Gastrocnemius medialis (tissue), 4 donors: ENCODE results near the gene SPINK4. TPM values are rescaled to one million over a fixed set of nuclear protein-coding genes. Genes with fewer than 3 reads are reported as not detected.

Experiments
- ATAC-seq, 2 donors: fragments of 150-250 bp; one replicate each; pipeline ENCODE4 v1.9.1; 2016
- DNase-seq, 2 donors: peaks; one replicate each; pipeline ENCODE4 v3.0.0-alpha.2; 2019
- H3K27ac ChIP-seq, 4 donors: fragments of 200-600 bp; sonication (generic); 1 replicate in 1 of 4; 2 replicates in 3 of 4; pipeline ENCODE4 v1.5.1; 2016 to 2018; ENCODE audit warnings: mild to moderate bottlenecking in 2 of 4, moderate library complexity in 1 of 4
- H3K27me3 ChIP-seq, 3 donors: fragments of 200-600 bp; sonication (generic) in 2 of 3; 1 replicate in 1 of 3; 2 replicates in 2 of 3; pipeline versions ENCODE4 v1.5.1 to v1.6.0; 2016 to 2019; ENCODE audit warnings: mild to moderate bottlenecking in 1 of 3, moderate library complexity in 1 of 3
- H3K36me3 ChIP-seq, 2 donors: fragments of 200-600 bp; sonication (generic) in 1 of 2; one replicate each; pipeline ENCODE4 v1.5.1; 2017 to 2018
- H3K4me1 ChIP-seq, 2 donors: fragments of 200-600 bp; sonication (generic) in 1 of 2; one replicate each; pipeline ENCODE4 v1.5.1; 2016 to 2017; ENCODE audit warnings: mild to moderate bottlenecking in 2 of 2
- H3K4me3 ChIP-seq, 4 donors: fragments of 200-600 bp; sonication (generic) in 3 of 4; 1 replicate in 1 of 4; 2 replicates in 3 of 4; pipeline ENCODE4 v1.5.1; 2016 to 2019; ENCODE audit warnings: mild to moderate bottlenecking in 2 of 4
- H3K9me3 ChIP-seq, 3 donors: fragments of 200-600 bp; sonication (generic) in 2 of 3; 1 replicate in 1 of 3; 2 replicates in 2 of 3; pipeline ENCODE4 v1.5.1; 2016 to 2019
- CTCF ChIP-seq, 5 experiments: fragments of 450-650 bp in 3 of 5; fragments of 200-600 bp in 2 of 5; sonication (generic) in 2 of 5; IDR thresholded peaks in 4 of 5; conservative IDR thresholded peaks in 1 of 5; 1 replicate in 4 of 5; 2 replicates in 1 of 5; pipeline ENCODE4 v1.5.1; 2016 to 2019; ENCODE audit warnings: antibody characterized with exemption in 5 of 5, mild to moderate bottlenecking in 3 of 5, moderate library complexity in 3 of 5
- POLR2A ChIP-seq, 2 donors: fragments of 450-650 bp; IDR thresholded peaks; one replicate each; pipeline ENCODE4 v1.6.1; 2017; ENCODE audit warnings: antibody characterized with exemption in 2 of 2, mild to moderate bottlenecking in 2 of 2, moderate library complexity in 2 of 2
- in situ Hi-C, 4 donors: fragments of 200-750 bp; cut with MboI; loops; one replicate each; pipeline versions ENCODE4 v1.15.0 to v1.8.0; 2017; ENCODE audit warnings: low sequenced_read_pairs in 4 of 4
- intact Hi-C: fragments of 100-400 bp; cut with DNase I; formaldehyde crosslinking; loops from one replicate; pipeline ENCODE4 v1.15.1; 2023; ENCODE audit warnings: low total_unique reads
- total RNA-seq, 4 donors: library from RNA; depleted of rRNA; stranded (reverse); fragments of >200 nt; gene quantifications; one replicate each; pipeline versions ENCODE4 v1.1.0 to v1.2.3, GENCODE V29; 2016

The SPINK4 gene
- total RNA-seq, 4 donors from 2014 or later, result not detected

GRCh38 chr9:33249087-33249658, 9.2 kb downstream of the SPINK4 start:
- intact Hi-C loops (no loop called here), in situ Hi-C loops (no loop called here)
- Histone ChIP-seq H3K4me3 (no peak overlapping the region), H3K4me1 (no peaks in the 10 kb centered on the region), H3K27ac (no peak overlapping the region), H3K36me3 (peaks cover 0 to 34% of the 10 kb centered on the region in 2 donors), H3K27me3 (no peaks in the 10 kb centered on the region), H3K9me3 (no peaks in the 10 kb centered on the region)
- no peak for DNase-seq
- no peak for TF ChIP-seq POLR2A (IDR thresholded peaks at IDR 0.05)
- no peak for TF ChIP-seq CTCF (IDR thresholded peaks at IDR 0.05 in 4 of 5, conservative IDR thresholded peaks at IDR 0.05 in 1 of 5)
- no peak for ATAC-seq

GRCh38 chr9:33249983-33250382, 10.0 kb downstream of the SPINK4 start:
- in situ Hi-C loops (no loop called here), intact Hi-C loops (no loop called here)
- TF ChIP-seq CTCF (IDR thresholded peaks at IDR 0.05 in 4 of 5, conservative IDR thresholded peaks at IDR 0.05 in 1 of 5) (no peak), POLR2A (IDR thresholded peaks at IDR 0.05) (no peak)
- H3K27me3 ChIP-seq, result no peaks in the 10 kb centered on the region
- DNase-seq (no peak), ATAC-seq (no peak)
- H3K4me3 ChIP-seq, result no peak overlapping the region
- H3K27ac ChIP-seq, result no peak overlapping the region
- H3K9me3 ChIP-seq, result no peaks in the 10 kb centered on the region
- H3K36me3 ChIP-seq, result peaks cover 3 to 42% of the 10 kb centered on the region in 2 donors
- no peaks in the 10 kb centered on the region for H3K4me1 ChIP-seq

GRCh38 chr9:33250458-33250995, 10.6 kb downstream of the SPINK4 start:
- no peaks in the 10 kb centered on the region for H3K9me3 ChIP-seq
- H3K4me3 ChIP-seq, result no peak overlapping the region
- H3K4me1 ChIP-seq, result no peaks in the 10 kb centered on the region
- intact Hi-C loops, result no loop called here
- TF ChIP-seq CTCF (IDR thresholded peaks at IDR 0.05 in 4 of 5, conservative IDR thresholded peaks at IDR 0.05 in 1 of 5) (no peak), POLR2A (IDR thresholded peaks at IDR 0.05) (no peak)
- in situ Hi-C loops, result no loop called here
- H3K27ac ChIP-seq, result no peak overlapping the region
- H3K36me3 ChIP-seq, result peaks cover 3 to 48% of the 10 kb centered on the region in 2 donors
- H3K27me3 ChIP-seq, result no peaks in the 10 kb centered on the region
- ATAC-seq (no peak), DNase-seq (no peak)

- H3K4me3 ChIP-seq, result no peak overlapping the region
- H3K36me3 ChIP-seq, result peaks cover 5 to 72% of the 10 kb centered on the region in 2 donors
- no peak for ATAC-seq
- no peak for DNase-seq
- no peaks in the 10 kb centered on the region for H3K9me3 ChIP-seq
- H3K27ac ChIP-seq, result peak overlapping the region in 1 of 4 donors; percentile 7
- no peaks in the 10 kb centered on the region for H3K27me3 ChIP-seq
- H3K4me1 ChIP-seq, result peaks cover 15 to 25% of the 10 kb centered on the region in 2 donors
- TF ChIP-seq CTCF (IDR thresholded peaks at IDR 0.05 in 4 of 5, conservative IDR thresholded peaks at IDR 0.05 in 1 of 5) (no peak), POLR2A (IDR thresholded peaks at IDR 0.05) (no peak)
- intact Hi-C loops (no loop called here), in situ Hi-C loops (no loop called here)
Measured at GRCh38 chr9:33254211-33254610, 14.2 kb downstream of the SPINK4 start.
